ENCODE measurements around the gene RSF1. TPM values are rescaled to one million over a fixed set of nuclear protein-coding genes. Genes with fewer than 3 reads are reported as not detected.

Gene RSF1
- total and polyA plus RNA-seq, 2 experiments from 2014 or later: 51.2 to 188 TPM

DNA sequence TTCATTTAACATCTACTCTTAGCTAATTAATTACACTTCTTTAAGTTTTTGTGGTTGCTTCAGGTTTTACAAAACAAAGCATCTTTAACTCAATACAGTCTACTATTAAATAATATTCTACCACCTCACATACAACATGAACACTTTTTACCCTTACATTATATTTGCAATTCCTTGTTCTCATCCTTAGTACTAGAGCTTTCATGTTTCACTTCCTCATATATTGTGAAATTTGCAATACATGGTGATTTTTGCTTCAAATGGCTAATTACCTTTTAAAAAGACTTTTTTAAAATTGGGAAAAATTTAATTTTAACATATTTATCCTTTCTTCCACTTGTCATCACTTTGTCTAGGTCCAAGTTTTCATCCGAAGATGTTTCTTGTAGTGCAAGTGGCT lies 37.5 kb downstream of the RSF1 start:
- H3K27me3 ChIP-seq (ENCODE audit: insufficient read depth): no peaks in the 10 kb centered on the region
- no peak overlapping the region for H3K4me3 ChIP-seq
- DNase-seq (ENCODE audit: low spot score) (no peak), ATAC-seq (no peak)
- H3K4me2 ChIP-seq: no peak overlapping the region
- no peaks in the 10 kb centered on the region for H3K36me3 ChIP-seq (ENCODE audit: insufficient read depth)
- H3K4me1 Mint-ChIP-seq: peaks cover 18% of the 10 kb centered on the region
- no peak for TF ChIP-seq JUNB (IDR thresholded peaks at IDR 0.05; ENCODE audit: unreplicated experiment)
- no peak for TF ChIP-seq CTCF (conservative IDR thresholded peaks at IDR 0.05; ENCODE audit: low read depth in 2 of 2)
- no peak for TF ChIP-seq ETS1 (IDR thresholded peaks at IDR 0.05)
- no peak for TF ChIP-seq POLR2AphosphoS5 (IDR thresholded peaks at IDR 0.05; ENCODE audit: low read depth)
- TF ChIP-seq, protein P1, sequence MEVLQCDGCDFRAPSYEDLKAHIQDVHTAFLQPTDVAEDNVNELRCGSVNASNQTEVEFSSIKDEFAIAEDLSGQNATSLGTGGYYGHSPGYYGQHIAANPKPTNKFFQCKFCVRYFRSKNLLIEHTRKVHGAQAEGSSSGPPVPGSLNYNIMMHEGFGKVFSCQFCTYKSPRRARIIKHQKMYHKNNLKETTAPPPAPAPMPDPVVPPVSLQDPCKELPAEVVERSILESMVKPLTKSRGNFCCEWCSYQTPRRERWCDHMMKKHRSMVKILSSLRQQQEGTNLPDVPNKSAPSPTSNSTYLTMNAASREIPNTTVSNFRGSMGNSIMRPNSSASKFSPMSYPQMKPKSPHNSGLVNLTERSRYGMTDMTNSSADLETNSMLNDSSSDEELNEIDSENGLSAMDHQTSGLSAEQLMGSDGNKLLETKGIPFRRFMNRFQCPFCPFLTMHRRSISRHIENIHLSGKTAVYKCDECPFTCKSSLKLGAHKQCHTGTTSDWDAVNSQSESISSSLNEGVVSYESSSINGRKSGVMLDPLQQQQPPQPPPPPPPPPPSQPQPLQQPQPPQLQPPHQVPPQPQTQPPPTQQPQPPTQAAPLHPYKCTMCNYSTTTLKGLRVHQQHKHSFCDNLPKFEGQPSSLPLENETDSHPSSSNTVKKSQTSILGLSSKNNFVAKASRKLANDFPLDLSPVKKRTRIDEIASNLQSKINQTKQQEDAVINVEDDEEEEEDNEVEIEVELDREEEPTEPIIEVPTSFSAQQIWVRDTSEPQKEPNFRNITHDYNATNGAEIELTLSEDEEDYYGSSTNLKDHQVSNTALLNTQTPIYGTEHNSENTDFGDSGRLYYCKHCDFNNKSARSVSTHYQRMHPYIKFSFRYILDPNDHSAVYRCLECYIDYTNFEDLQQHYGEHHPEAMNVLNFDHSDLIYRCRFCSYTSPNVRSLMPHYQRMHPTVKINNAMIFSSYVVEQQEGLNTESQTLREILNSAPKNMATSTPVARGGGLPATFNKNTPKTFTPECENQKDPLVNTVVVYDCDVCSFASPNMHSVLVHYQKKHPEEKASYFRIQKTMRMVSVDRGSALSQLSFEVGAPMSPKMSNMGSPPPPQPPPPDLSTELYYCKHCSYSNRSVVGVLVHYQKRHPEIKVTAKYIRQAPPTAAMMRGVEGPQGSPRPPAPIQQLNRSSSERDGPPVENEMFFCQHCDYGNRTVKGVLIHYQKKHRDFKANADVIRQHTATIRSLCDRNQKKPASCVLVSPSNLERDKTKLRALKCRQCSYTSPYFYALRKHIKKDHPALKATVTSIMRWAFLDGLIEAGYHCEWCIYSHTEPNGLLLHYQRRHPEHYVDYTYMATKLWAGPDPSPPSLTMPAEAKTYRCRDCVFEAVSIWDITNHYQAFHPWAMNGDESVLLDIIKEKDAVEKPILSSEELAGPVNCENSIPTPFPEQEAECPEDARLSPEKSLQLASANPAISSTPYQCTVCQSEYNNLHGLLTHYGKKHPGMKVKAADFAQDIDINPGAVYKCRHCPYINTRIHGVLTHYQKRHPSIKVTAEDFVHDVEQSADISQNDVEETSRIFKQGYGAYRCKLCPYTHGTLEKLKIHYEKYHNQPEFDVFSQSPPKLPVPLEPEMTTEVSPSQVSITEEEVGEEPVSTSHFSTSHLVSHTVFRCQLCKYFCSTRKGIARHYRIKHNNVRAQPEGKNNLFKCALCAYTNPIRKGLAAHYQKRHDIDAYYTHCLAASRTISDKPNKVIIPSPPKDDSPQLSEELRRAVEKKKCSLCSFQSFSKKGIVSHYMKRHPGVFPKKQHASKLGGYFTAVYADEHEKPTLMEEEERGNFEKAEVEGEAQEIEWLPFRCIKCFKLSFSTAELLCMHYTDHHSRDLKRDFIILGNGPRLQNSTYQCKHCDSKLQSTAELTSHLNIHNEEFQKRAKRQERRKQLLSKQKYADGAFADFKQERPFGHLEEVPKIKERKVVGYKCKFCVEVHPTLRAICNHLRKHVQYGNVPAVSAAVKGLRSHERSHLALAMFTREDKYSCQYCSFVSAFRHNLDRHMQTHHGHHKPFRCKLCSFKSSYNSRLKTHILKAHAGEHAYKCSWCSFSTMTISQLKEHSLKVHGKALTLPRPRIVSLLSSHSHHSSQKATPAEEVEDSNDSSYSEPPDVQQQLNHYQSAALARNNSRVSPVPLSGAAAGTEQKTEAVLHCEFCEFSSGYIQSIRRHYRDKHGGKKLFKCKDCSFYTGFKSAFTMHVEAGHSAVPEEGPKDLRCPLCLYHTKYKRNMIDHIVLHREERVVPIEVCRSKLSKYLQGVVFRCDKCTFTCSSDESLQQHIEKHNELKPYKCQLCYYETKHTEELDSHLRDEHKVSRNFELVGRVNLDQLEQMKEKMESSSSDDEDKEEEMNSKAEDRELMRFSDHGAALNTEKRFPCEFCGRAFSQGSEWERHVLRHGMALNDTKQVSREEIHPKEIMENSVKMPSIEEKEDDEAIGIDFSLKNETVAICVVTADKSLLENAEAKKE (CRISPR knock-in tag; IDR thresholded peaks at IDR 0.05): no peak
- TF ChIP-seq EZH2 (IDR thresholded peaks at IDR 0.05; ENCODE audit: low read depth, unreplicated experiment): no peak
- TF ChIP-seq ZNF114 (CRISPR knock-in tag; IDR thresholded peaks at IDR 0.05): no peak
- TF ChIP-seq EZH2phosphoT487 (IDR thresholded peaks at IDR 0.05; ENCODE audit: unreplicated experiment): no peak
- no peak for TF ChIP-seq NANOG (IDR thresholded peaks at IDR 0.05; ENCODE audit: borderline replicate concordance)
- no peak for TF ChIP-seq ZNF331 (CRISPR knock-in tag; IDR thresholded peaks at IDR 0.05; ENCODE audit: low read depth)
- TF ChIP-seq CREB1 (CRISPR knock-in tag; IDR thresholded peaks at IDR 0.05; ENCODE audit: low read depth): no peak
- no peak for TF ChIP-seq STAT1 (IDR thresholded peaks at IDR 0.05; ENCODE audit: unreplicated experiment)
- TF ChIP-seq, protein P2, sequence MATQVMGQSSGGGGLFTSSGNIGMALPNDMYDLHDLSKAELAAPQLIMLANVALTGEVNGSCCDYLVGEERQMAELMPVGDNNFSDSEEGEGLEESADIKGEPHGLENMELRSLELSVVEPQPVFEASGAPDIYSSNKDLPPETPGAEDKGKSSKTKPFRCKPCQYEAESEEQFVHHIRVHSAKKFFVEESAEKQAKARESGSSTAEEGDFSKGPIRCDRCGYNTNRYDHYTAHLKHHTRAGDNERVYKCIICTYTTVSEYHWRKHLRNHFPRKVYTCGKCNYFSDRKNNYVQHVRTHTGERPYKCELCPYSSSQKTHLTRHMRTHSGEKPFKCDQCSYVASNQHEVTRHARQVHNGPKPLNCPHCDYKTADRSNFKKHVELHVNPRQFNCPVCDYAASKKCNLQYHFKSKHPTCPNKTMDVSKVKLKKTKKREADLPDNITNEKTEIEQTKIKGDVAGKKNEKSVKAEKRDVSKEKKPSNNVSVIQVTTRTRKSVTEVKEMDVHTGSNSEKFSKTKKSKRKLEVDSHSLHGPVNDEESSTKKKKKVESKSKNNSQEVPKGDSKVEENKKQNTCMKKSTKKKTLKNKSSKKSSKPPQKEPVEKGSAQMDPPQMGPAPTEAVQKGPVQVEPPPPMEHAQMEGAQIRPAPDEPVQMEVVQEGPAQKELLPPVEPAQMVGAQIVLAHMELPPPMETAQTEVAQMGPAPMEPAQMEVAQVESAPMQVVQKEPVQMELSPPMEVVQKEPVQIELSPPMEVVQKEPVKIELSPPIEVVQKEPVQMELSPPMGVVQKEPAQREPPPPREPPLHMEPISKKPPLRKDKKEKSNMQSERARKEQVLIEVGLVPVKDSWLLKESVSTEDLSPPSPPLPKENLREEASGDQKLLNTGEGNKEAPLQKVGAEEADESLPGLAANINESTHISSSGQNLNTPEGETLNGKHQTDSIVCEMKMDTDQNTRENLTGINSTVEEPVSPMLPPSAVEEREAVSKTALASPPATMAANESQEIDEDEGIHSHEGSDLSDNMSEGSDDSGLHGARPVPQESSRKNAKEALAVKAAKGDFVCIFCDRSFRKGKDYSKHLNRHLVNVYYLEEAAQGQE (IDR thresholded peaks at IDR 0.05; ENCODE audit: unreplicated experiment): no peak
- no peaks in the 10 kb centered on the region for H3K9me2 ChIP-seq (ENCODE audit: insufficient read depth)
- peaks cover 98% of the 10 kb centered on the region for H3K79me2 ChIP-seq (replicated peaks; ENCODE audit: insufficient read depth)
- peaks cover 7% of the 10 kb centered on the region for H3K27me3 Mint-ChIP-seq (ENCODE audit: insufficient read depth, low read depth, poor library complexity)
- H4K20me1 ChIP-seq (replicated peaks; ENCODE audit: insufficient read depth): peaks cover 32% of the 10 kb centered on the region
- no peak overlapping the region for H2AFZ ChIP-seq
- H3K36me3 Mint-ChIP-seq (ENCODE audit: low read depth): peaks cover 12% of the 10 kb centered on the region; the same call in 2 of the 3 replicates
- no peaks in the 10 kb centered on the region for H3F3A ChIP-seq (replicated peaks; ENCODE audit: low read depth)
- H3K27ac ChIP-seq (ENCODE audit: low read depth): no peak overlapping the region
- peaks cover 23% of the 10 kb centered on the region for H3K4me1 ChIP-seq (ENCODE audit: insufficient read depth)
- no peaks in the 10 kb centered on the region for H3K9me3 Mint-ChIP-seq
- no peak overlapping the region for H3K27ac Mint-ChIP-seq
- no peak overlapping the region for H3K4me3 Mint-ChIP-seq

Measured in GM23338 (cell line).